Suprapubic skin (tissue), 3 donors: ENCODE results near the gene BCL2L1.

Experiments used
- CTCF ChIP-seq, 2 donors: fragments of 200-600 bp in 1 of 2; fragments of 450-650 bp in 1 of 2; sonication (generic) in 1 of 2; IDR thresholded peaks; one replicate each; pipeline ENCODE4 v1.5.1; 2016 to 2019; ENCODE audit warnings: antibody characterized with exemption in 2 of 2, mild to moderate bottlenecking in 1 of 2, moderate library complexity in 1 of 2
- EP300 ChIP-seq: sonication (generic); formaldehyde crosslinking; IDR thresholded peaks from one replicate; pipeline ENCODE4 v1.6.1; 2017; ENCODE audit warnings: antibody characterized with exemption
- POLR2A ChIP-seq, 2 donors: fragments of 450-650 bp; IDR thresholded peaks; one replicate each; pipeline ENCODE4 v1.6.1; 2017; ENCODE audit warnings: antibody characterized with exemption in 2 of 2, mild to moderate bottlenecking in 2 of 2, moderate library complexity in 2 of 2

- TF ChIP-seq POLR2A (IDR thresholded peaks at IDR 0.05) (no peak), CTCF (IDR thresholded peaks at IDR 0.05) (no peak), EP300 (no peak)
Observed at GRCh38 chr20:31693987-31694661, 28.5 kb downstream of the BCL2L1 start.
